Occipital lobe (tissue), 3 donors: ENCODE data around the gene PLOD3. TPM values are rescaled to one million over a fixed set of nuclear protein-coding genes. Genes with fewer than 3 reads are reported as not detected.

Source experiments
- DNase-seq: peaks from one replicate; lab custom pipeline; 2025; lab: John Stamatoyannopoulos, UW
- small RNA-seq: library from RNA; depleted of rRNA; stranded (forward); fragments of <200 nt; gene quantifications from one replicate; pipeline ENCODE3, GENCODE V24; 2014
- total RNA-seq: library from RNA; depleted of rRNA; stranded (reverse); fragments of >200 nt; gene quantifications from one replicate; pipeline ENCODE4 v1.2.3, GENCODE V29; 2014

The PLOD3 gene
- total RNA-seq, 1 donor from 2014 or later = 10.5 TPM

DNA sequence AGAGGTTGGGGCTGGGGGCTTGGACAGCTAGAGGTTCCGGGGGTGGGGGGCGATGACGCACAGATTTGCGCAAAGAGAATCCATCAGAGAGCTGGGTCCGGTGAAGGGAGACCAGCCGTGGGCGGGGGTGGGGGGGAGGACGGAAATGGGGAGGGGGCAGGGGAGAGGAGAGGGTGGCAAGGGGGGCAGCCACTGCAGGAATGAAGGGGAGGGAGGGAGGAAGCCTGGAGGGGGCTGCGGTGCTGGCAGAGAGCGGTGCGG lies 50.8 kb downstream of the PLOD3 start:
- no peak for DNase-seq

DNA sequence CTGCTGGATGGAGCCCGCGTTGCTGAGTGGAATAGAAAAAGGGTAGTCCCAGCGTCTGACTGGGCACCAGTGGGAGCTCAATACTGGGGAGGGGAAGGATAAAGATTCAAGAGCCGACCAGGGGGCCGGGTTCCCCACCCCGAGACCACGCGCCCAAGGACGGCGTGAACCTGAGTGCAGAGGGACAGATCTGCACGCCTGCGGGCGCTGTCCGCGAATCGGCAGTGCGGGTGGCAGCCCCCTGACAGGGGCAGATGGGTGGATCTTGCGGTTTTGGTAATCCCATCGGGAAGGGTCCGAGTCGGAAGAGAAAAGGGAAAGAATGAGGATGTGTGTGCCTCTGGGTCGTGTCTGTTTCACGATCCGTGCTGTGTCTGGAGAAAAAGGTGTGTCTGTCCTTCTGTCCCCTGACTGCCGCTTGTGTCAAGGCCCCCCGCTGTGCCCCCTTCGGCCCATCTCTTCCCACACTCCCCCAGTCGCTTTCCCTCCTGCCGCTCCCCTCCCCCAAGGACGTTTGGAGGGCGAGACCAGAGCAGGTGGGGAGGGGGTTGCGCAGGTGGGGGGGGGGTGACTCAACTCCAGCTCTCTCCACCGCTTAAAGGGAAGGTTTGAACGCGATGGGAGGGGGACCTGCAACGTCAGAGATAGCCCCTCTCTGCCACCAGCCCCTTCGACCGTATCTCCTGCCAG lies 51.3 kb downstream of the PLOD3 start:
- DNase-seq = no peak

DNA sequence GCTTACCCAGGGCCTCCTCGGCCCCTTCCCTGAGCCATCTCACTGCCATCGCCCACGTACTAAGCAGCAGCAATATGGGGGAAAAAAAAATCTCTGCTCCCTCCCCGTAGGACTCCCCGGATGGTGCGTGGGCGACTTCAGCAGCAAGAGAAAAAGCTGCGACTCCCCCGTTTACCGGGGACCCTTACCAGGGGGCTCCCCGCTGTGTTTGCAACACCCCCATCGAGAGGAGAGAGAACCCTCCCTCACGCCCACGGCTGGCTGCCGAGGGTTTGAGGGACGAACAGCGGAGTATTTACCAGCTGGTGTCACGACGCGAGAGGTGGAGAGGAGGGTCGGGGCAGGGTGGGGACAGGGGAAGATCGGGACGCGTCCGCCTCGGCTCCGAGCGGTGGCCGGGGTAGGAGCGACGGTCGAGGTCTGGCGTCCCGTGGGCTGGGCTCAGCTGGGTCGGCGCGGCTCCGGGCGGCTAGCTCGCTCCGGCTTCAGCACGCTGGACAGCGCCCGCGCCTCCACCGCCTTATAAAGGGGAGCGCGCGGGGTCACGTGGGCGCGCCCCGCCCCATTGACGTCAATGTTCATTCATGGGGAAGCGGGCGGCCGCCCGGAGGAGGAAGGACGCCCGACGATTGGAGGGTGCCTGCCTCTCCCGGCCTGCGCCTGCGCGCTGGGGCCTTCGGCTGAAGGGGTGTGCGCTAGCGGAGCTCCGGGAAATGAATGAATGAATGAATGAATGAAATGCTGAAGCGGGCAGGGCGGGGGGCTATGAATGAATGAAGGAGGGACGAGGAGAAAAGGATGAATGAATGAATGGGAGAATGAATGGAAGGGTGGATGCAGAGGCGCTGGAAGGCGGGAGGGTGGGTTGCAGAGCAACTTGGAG lies 52.1 kb downstream of the PLOD3 start, which contains the start of gene VGF:
VGF (minus strand) TSS at position 495 of the 883 bp plus-strand sequence. CDS start 726 bp downstream, outside the sequence.
- peak; percentile 85 for DNase-seq

DNA sequence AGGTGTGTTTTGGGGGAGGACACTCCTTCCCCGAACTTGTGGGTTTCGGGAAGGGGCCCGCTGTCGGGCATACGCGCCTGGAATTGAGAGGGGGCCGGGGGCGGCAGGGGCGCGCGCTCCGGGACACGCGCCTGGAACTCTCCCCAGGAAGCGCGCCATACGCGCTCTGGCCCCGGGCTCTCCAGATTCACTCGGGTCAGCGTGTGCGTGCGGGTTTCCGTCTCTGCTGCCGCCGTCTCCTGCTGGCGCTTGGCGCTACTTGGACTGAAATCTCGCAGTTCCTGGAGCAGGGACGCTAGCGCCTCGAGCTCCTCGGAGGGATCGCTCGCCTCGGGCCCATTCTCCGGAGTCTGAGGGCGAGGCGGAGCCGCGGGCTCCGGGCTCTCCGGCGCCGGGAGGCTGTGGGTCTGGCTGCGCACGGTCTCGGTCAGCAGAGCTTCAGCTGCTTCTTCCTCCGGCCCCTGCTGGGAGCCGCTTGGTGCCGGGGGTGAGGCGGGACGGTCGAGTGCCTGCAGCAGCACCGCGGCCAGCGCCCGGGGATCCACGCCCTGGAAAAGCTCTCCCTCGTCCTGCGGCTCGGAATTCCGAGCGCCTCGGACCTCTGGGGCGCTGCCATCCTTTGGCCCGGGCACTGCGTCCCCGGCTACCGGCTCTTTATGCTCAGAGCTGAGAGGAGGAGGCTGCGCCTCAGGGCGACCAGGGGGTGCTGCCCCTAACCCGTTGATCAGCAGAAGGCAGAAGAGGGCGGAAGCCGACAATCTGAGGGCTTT lies 53.1 kb downstream of the PLOD3 start:
- DNase-seq = no peak

DNA sequence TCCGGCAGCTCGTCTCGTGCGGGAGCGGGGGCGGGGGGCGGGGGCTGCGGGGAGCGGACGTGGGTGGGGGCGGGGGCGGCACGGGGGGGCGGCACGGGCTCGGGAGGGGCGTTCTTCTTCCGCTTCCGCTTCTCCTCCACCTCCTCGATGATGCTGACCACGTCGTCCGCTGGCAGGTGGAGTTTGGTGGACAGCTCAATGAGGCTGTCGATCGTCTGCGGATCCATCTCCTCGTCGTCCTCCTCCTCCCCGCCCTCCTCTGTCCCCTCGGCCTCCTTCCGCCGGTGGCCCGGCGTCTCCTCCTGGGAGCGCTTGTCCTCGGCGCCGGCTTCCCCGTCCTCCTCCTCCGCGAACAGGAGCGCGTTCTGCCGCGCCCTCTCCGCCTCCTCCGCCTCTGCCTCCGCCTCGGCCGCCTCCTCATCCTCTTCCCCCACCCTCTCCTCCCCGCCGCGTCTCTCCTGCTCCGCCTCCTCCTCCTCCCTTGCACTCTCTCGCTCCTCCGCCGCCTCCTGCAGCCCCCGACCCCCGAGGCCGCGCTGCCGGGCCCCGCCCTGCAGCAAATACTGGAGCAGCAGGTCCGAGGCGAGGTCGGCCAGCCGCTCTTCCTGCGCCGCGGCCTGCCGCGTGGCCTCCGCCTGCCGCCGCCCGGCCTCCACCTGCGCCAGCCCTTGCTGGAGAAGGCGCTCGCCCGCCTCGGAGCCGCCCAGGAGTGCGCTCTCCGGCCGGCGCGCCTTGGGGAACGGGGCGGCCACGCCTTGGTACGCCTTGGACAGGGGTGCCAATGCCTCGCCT lies 53.9 kb downstream of the PLOD3 start:
- DNase-seq = peak; percentile 29

DNA sequence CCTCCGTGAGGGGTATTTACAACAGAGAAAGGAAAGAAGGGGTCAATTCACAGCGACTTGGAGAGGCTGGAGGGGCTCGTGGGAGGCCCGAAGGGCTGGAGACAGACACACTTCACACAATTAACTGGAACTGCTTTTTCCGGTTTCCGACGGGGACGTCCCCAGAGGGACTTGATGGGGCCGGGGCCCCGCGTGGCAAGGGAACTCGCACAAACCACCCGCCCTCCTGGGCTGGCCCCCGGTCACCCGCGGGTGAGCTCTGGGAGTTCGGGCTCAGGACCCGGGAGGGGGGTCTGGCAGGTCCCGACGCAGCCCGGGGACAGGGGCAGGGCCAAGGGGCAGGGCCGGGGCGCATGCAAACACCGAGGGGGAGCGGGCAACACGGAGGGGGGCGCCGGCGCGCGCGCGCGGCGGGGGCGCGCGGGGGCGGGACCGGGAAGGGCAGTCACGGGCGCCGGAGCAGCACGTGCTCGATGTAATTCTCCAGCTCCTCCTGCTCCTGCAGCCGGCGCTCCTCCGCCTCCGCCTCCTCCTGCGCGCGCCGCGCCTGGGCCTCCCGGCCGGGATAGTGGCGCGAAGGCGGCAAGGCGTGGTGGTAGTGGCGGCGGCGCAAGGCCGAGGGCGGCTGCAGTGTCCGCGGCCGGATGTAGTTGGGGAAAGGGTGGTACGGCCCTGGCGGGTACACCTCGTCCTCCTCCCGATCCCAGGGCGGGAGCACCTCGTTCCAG lies 54.7 kb downstream of the PLOD3 start:
- DNase-seq = peak; percentile 26

DNA sequence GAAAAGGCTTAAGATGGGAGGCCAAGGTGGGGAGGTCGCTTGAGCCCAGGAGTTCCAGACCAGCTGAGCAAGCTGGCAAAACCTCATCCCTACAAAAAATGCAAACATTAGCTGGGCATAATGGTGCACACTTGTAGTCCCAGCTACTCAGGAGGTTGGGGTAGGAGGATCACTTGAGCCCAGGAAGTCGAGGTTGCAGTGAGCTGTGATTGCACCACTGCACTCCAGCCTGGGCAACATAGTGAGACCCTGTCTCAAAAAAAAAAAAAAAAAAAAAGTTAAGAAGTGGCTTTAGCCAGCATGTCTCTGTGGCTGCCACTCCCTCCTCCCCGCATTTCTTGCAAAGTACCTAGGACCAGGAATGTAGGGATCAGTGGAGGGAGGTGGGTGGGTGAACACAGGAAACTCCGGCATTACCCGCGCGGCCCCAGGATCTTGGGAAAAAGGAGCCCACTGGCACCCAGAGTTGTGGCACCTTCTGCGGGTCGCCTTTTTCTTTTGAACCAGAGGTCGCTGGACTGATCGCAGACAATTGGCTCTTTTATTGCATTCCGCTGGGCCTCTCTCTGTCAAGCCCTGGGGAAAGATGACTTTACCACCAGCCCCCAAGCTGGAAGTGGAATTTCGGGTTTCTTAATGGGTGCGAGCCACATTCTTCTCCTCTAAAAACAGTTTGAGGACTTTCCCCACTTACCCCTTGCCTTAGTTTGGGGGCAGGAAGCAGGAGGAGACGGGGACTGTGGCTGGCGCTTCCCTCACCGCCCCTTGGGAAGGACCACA lies 55.5 kb downstream of the PLOD3 start:
- DNase-seq = no peak

DNA sequence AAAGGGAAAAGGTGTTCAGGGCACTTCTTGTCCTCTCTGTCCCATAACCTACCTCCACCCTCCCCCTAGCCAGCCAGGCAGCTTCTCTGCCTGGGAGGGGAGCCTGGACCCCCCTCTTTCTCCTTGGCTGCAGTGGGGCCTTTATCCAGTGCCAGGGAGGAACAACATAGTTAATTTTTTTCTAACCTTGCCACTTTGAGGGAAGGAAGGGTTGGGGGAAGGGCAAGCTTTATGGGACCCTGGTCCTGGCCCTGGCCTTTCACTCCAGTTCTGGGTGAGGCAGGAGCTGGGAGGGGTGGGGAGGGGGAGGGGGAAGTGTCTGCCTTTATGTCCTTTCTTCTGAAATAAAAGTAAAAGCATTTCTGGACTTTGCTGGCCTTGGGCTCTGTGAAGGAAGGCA lies 56.5 kb downstream of the PLOD3 start:
- no peak for DNase-seq

DNA sequence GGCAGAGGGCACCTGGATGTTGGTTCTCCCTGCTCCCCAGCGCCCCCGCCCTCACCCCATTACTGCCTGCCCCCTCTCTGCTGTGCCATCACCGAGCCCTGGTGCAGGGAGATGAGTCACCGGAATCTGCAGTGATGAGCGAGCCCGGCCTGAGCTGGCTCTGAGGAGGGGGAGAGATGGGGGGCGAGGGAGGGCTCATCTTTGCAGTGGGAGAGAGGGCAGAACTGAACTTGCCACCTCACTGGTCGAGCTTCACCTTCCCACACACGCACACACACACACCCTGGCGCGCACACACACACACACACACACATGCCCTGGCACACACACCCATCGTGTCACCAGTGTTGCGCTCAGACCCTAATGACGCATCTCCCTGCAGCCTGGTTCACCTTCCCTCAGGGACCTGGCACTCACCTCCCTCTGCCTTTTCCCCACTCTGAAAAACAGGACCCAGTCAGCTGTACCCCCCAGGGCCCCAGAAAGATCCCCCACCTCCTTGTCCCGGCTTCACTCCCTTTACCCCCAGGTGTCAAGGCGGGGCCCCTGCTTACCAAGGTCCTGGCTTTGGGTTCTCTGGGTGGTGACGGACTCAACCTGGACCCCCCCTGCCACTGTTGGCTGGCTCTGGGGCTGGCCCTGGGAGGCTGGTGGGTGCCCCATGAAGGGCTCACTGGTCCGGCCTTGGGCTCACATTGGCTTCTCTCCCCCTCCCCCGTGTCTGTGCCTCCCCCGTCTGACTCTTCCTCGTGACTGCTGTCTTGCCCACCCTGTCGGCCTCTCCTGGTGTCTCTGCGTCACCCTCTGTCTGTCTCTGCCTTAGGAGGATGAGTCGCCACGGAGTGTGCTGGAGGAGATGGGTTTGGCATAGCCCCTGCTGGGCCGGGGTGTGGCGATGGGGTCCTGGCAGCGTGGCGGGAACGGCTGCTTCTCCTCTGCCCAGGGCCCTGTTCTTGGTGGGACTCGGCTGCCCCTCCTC lies 57.4 kb downstream of the PLOD3 start:
- DNase-seq = peak; percentile 37

DNA sequence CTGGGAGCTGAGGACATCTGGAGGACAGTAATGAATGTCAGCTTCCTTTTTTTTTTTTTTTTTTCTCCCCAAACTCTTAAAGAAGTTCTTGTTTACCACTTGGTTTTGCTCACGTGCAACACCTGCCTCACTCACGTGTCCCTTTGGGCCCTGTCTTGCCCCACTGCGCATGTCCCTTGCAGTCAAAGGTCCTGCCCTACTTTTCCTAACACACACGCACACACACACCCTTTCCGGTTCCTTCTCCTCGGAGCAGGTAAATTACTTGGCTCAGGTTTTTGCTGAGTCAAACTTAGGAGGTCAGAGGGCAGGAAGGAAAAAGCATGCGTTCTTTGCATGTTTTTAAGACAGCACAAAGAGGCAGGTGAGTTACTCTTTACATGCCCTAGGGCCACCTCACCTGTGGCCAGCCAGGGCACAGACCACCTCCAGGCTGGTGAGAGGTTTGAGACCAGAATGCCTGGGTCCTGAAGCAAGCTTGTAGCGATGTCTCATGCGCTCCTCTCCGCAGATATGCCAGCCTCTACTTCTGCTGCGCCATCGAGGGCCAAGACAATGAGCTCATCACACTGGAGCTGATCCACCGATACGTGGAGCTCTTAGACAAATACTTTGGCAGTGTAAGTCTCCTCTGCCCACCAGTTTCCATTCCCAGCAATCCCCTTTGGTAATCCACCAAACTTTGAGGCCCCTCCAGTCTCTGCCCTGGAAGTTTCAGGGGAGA lies 60.4 kb downstream of the PLOD3 start:
- DNase-seq = no peak

DNA sequence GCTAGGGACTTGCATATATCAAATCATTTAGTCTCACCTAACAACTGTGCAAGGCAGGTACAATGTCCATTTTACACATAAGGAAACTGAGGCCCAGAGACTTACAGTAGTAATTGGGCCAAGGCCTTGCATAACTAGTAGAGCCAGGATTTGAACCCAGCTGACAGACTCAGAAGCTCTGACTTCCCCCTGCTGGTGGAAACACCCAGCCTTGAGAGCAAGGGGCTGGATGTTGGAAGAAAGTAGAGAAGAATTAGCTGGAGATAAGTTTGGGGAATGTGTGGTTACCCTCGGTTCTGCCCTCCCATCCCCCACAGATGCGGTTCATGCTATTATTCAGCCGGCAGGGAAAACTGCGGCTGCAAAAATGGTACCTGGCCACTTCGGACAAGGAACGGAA lies 61.1 kb downstream of the PLOD3 start:
- DNase-seq = no peak

Small RNA genes within 50 kb of the gene (small RNA-seq; reads per million reads assigned to genes)
- not detected for gene MIR4653

Other genes with a start within 250 kb of the PLOD3 start
- not detected for gene MUC12, start 248.0 kb downstream of the PLOD3 start, total RNA-seq
- not detected for gene MUC17, start 197.5 kb downstream of the PLOD3 start, total RNA-seq
- 1.1 TPM for gene TRIM56, start 132.1 kb downstream of the PLOD3 start, total RNA-seq
- 0.78 TPM for gene SERPINE1, start 90.5 kb downstream of the PLOD3 start, total RNA-seq
- gene AP1S1, start 63.1 kb downstream of the PLOD3 start, total RNA-seq = 93.4 TPM
- gene VGF, start 52.0 kb downstream of the PLOD3 start, total RNA-seq = 9.7 TPM
- 1.2 TPM for gene NAT16, start 37.3 kb downstream of the PLOD3 start, total RNA-seq
- gene MOGAT3, start 16.5 kb downstream of the PLOD3 start, total RNA-seq = not detected
- 35.7 TPM for gene ZNHIT1, start 584 bp upstream of the PLOD3 start, total RNA-seq
- gene CLDN15, start 20.2 kb upstream of the PLOD3 start, total RNA-seq = 6.4 TPM
- gene FIS1, start 27.5 kb upstream of the PLOD3 start, total RNA-seq = 59.9 TPM
- gene IFT22, start 104.2 kb upstream of the PLOD3 start, total RNA-seq = 32.9 TPM
- gene COL26A1, start 145.3 kb upstream of the PLOD3 start, total RNA-seq = 3.4 TPM